B cell (primary cell): ENCODE results near the gene WT1.

Experiments used
- CTCF ChIP-seq: fragments of 200-600 bp; IDR thresholded peaks from one replicate; pipeline ENCODE4 v1.8.0; 2022; ENCODE audit warnings: antibody characterized with exemption, mild to moderate bottlenecking
- EZH2 ChIP-seq: IDR thresholded peaks from 2 replicates; pipeline ENCODE4 v1.6.1; 2012; ENCODE audit warnings: borderline replicate concordance, low read depth, mild to moderate bottlenecking, moderate library complexity, low read length; ENCODE audit not compliant: insufficient read depth, poor library complexity, severe bottlenecking

- no peak for TF ChIP-seq CTCF
- TF ChIP-seq EZH2, result no peak
These were observed 16.5 kb upstream of the WT1 start for GRCh38 chr11:32451808-32452207.
